GM18873 (cell line): Measurements from ENCODE around the gene RUFY3.
A peak's percentile ranks its signal among the peaks of the same experiment; 100 is the strongest.
"Not testable (repeated sequence)": the region's sequence is repeated elsewhere in the genome, so short reads cannot be mapped to it uniquely, and the experiment has no call there.

Experiments
- ATAC-seq: cut with Tn5 transposase; IDR thresholded peaks from one replicate; pipeline ENCODE4 v1.9.1; 2021; ENCODE audit warnings: mild to moderate bottlenecking, moderate library complexity, moderate number of reproducible peaks; ENCODE audit not compliant: unreplicated experiment, low FRiP score

Gene RUFY3

DNA sequence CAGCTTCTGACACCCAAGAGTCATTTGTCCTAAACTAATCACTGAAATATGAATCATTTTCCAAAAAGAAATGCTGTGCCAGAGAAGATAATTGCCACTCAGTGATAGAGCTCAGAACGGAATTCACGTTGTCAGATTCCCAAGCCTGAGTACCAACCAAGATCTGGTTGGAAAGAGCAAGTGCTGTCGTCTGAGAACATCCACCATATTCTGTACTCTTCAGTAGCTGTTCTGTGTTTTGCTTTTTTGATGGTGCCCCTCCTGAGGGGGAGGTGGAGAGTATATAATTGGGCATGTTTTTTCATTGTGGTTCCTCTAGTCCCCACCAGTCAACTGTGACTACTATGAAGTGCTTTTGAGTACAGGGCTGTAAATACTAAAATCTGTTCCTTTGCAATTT lies 13.2 kb downstream of the RUFY3 start:
- no peak for ATAC-seq

DNA sequence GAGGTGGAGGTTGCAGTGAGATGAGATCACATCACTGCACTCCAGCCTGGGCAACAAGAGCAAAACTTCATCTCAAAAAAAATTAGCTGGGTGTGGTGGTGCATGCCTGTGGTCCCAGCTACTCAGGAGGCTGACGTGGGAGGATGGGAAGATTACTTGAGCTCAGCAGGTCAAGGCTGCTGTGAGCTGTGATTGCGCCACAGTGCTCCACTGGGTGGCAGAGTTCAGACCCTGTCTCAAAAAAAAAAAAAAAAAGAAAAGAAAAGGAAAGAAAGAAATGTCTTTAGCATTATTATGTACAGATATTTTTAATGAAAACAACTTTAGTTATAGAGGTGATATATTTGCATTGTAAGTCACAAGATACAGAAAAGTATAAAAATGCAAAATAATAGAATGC lies 14.2 kb downstream of the RUFY3 start:
- ATAC-seq: not testable (repeated sequence)

DNA sequence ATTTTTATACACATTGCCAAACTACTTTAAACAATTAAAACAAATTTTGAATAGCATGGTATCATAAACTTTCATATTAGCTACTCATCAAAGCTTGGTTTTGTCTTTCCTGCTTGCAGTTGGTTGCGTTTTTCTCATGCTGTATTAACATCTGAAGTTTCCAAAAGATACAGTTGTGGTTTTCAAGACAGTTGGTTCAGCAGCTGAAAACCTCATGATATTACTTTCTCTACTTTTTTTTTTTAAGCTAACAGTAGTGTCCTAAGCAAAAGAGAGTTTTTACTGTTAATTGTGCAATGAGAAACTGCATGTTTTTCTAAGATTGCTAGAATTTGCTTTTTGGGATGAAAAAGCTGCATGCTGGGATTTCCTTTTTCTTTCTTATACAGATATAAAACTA lies 15.2 kb downstream of the RUFY3 start:
- no peak for ATAC-seq

DNA sequence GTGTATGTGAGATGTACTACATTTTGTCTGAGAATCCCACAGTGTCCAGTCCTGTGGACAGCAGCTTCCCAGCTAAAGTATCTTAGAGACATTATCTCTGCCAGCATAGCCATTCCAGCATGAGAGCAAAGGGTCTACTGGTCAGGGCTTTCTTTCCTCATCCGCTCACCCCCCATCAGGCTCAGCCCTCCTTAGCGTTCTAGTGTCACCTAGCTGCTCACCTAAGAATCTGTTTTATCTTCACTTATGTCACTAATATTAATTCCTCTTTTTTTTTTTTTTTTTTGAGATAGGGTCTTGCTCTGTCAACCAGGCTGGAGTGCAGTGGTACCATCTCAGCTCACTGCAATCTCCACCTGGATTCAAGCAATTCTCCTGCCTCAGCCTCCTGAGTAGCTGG lies 15.6 kb downstream of the RUFY3 start:
- ATAC-seq: no peak

DNA sequence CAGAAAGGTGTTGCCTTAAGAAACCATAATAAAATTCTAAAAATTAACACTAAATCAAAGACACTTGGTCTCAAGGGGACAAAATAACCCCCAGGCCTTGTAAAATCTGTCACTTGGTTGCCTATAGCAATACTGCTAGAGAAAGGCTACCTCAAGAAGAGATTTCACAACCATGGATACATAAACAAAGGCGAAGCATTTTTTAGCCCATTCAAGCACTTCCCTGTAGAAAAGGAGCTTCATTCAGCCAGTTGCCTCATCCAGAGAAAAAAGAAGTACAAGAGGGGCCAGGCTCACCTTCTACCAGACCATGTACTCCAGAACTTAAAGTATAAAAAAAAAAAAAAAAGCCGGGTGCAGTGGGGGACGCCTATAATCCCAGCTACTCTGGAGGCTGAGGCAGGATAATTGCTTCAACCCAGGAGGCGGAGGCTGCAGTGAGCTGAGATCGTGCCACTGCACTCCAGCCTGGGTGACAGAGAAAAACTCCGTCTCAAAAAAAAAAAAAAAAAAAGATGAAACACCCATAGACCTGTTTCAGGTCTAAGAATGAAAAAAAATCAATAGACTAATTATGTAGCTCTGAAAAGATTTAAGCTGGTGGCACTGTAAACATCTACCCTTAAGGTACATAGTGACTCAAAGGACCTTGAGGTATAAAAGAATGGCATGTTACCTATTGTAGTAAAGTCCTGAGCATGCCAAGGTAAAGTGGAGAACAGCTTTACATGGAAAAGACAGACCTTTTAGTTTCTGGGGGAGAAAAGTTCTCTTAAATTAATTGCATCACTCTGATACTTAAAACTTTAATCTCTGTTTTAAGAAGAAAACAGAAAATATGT lies 18.0 kb downstream of the RUFY3 start:
- ATAC-seq: no peak

DNA sequence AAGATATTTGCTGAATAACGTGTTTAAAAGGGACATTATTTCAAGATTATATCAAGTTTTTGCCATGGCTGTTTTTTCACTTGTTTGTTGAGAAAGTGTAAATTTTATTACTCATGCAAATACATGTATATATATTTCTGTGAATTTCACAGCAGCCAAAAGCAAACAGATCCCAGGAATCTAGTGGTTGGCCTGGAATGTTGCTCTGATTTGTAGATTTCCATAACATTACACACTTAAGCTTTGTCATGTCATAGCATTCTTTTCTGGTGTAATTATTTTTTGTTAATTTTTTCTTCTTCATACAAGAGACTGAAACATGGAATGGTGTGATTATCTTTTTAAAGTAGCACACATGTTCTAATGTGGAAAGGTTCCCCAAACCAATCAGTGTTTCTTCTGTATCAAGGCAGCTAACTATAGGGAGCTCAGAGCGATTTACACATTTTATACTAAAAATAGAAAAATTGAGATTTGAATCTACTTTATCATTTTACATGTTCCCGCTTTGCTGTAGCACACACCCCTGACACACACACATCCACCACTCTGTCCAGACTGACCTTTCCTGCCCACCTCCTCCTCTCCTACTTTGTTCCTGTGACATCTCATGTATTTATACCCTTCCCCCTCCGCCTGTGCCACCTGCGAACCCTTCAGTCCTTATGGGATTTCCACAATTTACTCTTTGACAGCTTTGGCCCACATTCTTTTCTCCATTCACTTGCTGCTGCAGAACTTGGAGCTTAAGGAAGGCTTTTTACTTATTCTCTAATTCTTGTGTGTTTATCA lies 20.3 kb downstream of the RUFY3 start:
- no peak for ATAC-seq

DNA sequence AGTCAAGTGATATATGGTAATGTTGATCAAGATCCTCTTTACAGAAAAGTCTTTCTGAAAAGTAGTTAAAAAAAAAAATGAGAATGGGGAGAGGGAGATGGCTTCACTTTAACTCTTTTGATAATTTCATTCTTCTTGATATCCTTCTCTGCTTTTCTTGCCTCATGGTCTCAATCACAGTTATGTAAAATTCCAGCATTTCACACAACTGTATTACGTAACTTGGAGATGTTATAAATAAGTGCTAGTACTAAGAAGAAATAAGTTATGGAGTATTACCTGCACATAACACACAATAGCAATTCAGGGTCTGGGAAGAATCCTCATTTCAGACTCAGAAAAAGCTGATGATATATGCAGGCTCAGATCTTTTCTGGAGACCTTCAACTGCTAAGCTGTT lies 22.0 kb downstream of the RUFY3 start:
- no peak for ATAC-seq

DNA sequence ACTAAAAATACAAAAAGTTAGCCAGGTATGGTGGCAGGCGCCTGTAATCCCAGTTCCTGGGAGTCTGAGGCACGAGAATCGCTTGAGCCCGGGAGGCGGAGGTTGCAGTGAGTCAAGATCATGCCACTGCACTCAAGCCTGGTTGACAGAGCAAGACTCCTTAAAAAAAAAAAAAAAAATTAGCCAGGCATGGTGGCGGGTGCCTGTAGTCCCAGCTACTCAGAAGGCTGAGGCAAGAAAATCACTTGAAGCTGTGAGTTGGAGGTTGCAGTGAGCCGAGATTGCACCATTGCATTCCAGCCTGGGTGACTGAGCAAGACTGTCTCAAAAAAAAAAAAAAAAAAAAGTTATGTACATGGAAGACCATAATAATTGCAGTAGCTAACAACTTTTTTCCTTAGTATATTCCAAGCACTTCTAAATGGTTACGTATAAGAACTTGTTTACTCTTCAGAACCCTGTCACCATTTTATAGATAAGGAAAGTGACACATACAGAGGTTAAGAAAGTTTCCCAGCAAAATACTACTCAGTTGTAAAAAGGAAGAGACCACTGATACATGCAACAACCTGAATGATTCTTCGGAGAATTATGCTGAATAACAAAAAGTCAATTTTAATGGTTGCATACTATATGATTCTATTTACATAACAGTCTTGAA lies 24.5 kb downstream of the RUFY3 start:
- ATAC-seq: no peak

DNA sequence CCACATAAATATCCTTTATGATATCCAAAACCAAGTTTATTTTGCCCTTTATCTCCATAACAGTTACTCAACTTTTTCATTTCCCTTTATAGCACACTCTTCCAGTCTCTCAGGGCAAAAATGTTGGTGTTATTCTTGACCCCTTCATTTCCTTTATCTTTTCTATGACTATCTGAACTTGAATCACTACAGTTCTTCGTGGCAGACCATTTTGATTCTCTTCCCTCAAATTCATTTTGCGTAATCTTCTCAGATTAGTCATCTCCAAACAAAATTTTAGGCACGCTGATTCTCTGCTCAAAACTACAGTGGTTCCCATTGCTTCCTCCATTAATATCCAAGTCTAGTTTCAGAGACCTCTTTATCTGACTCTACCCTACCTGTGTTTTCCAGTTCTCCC lies 26.1 kb downstream of the RUFY3 start:
- no peak for ATAC-seq

DNA sequence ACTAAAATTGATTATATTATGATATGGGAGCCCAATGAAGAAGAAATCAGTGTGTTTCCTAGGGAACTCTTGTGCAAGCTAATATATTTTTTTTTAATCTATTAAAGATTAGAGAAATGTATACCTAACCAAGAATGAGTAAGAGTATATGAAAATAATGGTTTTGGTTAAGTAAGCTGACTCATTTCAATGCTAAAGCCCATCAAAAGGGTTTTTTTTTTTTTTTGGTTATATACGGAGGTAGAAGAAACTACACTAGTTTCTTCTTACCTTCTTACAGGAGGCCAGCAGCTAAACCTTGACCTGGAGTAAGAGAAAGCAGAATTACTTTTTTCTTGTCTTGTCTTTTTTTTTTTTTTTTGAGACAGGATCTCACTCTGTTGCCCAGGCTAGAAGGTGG lies 27.5 kb downstream of the RUFY3 start:
- peak; percentile 78 for ATAC-seq

DNA sequence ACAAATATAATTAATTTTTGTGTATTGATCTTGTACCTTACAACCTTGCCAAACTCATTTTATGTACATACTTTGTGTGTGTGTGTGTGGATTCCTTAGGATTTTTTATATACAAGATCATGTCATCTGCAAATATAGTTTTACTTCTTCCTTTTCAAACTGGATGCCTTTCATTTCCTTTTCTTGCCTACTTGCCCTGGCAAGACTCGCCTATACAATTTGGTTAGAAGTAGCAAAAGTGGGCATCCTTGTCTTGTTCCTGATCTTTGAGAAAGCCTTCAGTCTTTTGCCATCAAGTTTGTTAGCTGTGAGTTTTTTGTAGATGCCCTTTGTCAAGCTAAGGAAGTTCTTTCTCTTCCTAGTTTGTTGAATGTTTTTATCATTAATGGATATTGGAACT lies 30.5 kb downstream of the RUFY3 start:
- no peak for ATAC-seq

DNA sequence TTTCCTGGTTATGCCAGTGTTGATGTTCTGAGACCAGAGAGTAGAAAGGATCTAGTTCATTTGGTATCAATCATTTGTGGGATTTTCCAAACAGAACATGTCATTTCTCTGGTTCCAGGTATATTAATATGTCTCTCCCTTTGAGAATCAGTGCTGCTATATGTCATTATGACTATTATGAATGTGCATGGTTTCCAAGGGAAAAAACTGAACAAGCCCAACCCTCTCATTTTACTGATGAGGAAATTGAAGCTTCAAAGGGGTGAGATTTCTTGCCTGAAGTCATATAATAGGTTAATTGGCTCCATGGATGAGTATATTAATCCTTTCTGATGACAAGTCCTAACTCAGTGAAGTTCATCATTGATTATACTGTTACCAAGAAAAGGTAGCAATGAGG lies 31.9 kb downstream of the RUFY3 start:
- ATAC-seq: no peak

DNA sequence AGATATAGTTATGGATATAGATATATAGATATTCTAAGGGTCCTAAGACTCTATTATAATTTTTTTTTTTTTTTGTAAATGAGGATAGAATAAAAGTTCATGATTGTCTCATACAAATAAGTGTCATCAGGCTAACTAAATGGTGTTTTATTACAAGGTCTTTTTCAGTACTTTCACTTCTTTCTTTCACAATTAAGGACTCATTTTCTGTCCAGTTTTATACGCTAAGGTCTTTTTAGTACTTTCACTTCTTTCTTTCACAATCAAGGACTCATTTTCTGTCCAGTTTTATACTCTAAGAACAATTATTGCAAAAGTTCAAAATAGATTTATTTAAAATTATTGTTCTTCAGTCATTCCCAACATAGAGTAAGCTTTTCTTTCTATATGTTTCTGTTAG lies 32.7 kb downstream of the RUFY3 start:
- peak; percentile 54 for ATAC-seq

DNA sequence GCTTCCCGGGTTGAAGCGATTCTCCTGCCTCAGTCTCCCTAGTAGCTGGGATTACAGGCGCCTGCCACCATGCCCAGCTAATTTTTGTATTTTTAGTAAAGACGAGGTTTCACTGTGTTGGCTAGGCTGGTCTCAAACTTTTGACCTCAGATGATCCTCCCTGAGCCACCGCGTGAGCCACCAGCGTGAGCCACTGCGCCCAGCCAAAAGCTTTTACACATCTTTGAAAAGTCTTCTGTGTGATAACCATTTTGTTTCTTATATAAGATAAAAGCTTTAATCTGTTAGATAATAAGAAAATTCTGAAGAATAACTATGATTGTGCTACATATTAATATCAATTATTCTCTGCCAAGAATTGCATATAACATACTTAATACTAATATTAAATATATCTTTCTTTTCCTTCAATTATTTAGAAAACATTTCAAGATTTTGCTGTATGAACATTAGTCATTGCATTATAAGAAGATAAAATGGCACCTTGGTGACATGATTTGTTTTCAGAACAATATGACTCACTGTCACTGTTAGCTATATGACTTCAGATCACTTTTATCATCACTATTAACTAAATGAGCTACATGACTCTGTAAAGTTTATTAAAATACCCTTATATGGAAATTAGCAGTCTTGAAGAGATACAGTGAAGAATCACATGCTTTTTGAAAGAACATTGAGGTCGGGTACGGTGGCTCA lies 33.4 kb downstream of the RUFY3 start:
- ATAC-seq: no peak

DNA sequence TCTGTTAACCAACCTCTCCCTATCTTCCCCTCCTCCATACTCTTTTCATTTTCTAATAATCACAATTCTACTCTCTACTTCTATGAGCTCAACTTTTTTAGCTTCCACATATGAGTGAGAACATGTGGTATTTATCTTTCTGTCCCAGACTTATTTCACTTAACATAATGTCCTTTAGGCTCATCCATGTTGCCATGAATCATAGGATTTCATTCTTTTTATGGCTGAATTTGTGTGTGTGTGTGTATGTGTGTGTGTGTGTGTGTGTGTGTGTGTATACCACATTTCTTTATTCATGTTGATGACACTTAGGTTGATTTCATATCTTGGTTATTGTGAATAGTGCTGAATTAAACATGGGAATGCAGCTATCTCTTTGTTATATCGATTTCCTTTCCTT lies 37.4 kb downstream of the RUFY3 start:
- no peak for ATAC-seq

DNA sequence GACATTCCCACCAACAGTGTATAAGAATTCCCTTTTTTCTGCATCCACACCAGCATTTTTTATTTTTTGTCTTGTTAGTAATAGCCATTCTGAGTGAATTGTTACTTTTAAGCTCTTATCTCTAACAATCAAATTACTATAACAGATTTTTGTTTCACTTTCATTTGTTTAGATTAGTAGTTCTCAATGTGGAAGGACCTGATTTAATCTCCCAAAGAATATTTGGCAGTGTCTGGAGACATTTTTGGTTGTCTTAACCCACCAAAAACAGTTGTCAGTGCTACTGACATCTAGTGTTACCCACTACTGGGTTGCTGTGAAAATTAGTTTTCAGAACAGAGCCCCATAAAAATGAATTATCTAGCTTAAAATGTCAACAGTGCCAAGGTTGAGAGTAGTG lies 37.9 kb downstream of the RUFY3 start:
- ATAC-seq: no peak

DNA sequence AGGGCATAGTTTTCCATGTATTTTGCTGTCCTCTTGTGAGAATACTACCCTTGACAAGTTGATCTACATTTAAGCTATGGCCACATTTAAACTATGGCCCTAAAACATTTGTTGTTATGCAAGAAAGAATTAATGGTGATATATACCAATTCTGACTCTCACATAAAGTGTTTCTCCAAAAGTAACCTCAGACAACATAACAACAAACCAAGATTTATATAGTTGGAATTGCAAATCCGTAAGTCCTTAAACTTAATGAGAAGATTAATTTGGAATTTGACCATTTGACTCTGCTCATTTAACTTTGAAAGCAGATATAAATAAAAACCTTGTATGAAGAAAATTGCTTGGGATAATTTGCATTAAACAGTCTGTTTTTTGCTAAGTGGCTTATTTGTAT lies 38.9 kb downstream of the RUFY3 start:
- no peak for ATAC-seq

DNA sequence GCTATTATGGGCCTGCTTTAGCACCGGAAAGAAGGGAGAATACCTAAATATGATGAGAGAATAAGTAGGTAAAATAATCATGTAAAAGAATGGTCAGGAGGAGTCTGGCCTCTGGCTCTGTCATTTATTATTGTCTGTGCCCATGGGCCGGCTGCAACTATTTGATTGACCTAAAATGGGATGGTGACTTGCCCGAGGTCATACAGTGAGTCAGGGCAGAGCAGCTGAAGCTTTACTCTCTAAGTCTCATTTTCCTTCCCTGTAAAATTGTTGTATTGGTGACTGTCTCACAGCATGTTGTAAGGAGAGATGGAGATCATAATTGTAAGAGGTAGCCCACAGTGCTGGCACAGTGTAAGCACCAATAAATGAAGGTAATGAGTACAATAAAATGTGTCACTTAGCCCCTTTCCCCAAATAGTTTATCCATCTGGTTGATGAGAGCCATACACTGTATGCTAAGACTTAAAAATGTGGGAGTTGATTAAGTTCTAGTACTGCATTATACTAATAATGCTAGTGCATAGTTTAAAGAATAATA lies 39.6 kb downstream of the RUFY3 start:
- ATAC-seq: no peak

DNA sequence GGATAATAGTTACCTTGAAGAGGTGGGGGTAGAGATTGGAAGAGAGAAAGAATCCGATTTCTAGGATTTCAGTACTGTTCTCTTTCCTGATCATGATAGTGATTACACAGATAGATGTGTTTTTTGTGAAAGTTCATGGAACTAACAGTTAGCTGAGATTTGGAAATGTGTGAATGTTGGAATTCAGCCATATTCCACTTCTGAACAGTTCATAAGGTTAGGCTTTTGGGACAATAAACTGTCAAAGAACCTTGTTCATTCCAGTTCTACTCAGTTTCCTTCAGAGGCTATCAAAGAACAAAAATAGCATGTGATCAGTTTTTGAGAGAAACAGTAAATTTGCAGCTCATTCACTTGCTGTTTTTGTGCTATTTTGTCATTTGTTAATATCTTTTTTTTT lies 43.6 kb downstream of the RUFY3 start:
- ATAC-seq: no peak

DNA sequence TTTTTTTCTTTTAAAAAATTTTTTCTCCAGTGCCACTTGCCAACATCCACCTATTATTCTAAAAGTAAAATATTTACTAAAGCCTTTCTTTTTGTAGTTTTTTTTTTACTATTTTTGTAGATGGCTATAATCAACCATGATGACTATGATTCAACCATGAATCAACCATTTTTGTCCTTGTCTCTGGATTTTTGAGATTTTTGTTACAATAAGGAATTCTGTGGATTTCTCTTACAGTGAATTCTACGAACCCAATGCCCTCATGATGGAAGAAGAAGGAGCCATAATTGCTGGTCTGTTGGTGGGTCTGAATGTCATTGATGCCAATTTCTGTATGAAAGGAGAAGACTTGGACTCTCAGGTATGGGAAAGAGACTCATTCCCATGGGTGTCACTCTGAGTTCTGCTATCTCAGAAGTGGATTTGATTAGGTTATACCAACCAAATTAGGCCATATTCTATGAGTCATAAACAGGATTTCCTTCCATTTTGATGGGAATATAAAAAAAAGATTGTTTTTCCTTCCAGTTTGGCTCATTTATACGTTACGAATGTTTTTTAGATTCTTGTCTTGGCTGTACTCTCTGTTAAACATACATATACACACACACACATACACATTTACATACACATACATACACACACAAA lies 46.7 kb downstream of the RUFY3 start:
- ATAC-seq: no peak
